GM19468 (cell line): ENCODE data around the gene BRF1.
"Not testable (repeated sequence)": the region's sequence is repeated elsewhere in the genome, so short reads cannot be mapped to it uniquely, and the experiment has no call there.

ENCODE experiments used
- ATAC-seq: cut with Tn5 transposase; IDR thresholded peaks from one replicate; pipeline ENCODE4 v1.9.1; 2021; ENCODE audit warnings: mild to moderate bottlenecking, moderate library complexity, moderate number of reproducible peaks; ENCODE audit not compliant: unreplicated experiment; ENCODE audit errors: extremely low read depth

BRF1 gene

GRCh38 chr14:105316968-105317510 is 16.2 kb upstream of the BRF1 start:
- ATAC-seq, result no peak

GRCh38 chr14:105316577-105316941 is 15.8 kb upstream of the BRF1 start:
- ATAC-seq, result no peak

GRCh38 chr14:105315941-105316576 is 15.3 kb upstream of the BRF1 start:
- no peak for ATAC-seq

GRCh38 chr14:105315211-105315721 is 14.5 kb upstream of the BRF1 start:
- ATAC-seq, result no peak

GRCh38 chr14:105314287-105315200 is 13.7 kb upstream of the BRF1 start, which contains the start of gene PACS2:
TSS of gene PACS2 (plus strand) at chr14:105314748. CDS start at chr14:105314919, 171 bp downstream.
- peak; percentile 36 for ATAC-seq

GRCh38 chr14:105313381-105314286 is 12.8 kb upstream of the BRF1 start:
- ATAC-seq, result no peak

- ATAC-seq, result no peak
These were observed 12.2 kb upstream of the BRF1 start for GRCh38 chr14:105312973-105313372.

- ATAC-seq, result no peak
These were observed 11.0 kb upstream of the BRF1 start for GRCh38 chr14:105311838-105312237.

- no peak for ATAC-seq
These were observed 8.6 kb upstream of the BRF1 start for GRCh38 chr14:105309371-105309770.

- no peak for ATAC-seq
These were observed 6.4 kb upstream of the BRF1 start for GRCh38 chr14:105307052-105307727.

GRCh38 chr14:105305791-105306190 is 5.0 kb upstream of the BRF1 start:
- ATAC-seq, result no peak

- ATAC-seq, result no peak
These were observed 4.5 kb upstream of the BRF1 start for GRCh38 chr14:105305345-105305744.

- no peak for ATAC-seq
These were observed 3.8 kb upstream of the BRF1 start for GRCh38 chr14:105304565-105304964.

- ATAC-seq, result no peak
These were observed 3.1 kb upstream of the BRF1 start for GRCh38 chr14:105303949-105304348.

GRCh38 chr14:105301915-105302249 is 1.1 kb upstream of the BRF1 start:
- ATAC-seq, result not testable (repeated sequence)

GRCh38 chr14:105301103-105301914 is 508 bp upstream of the BRF1 start:
- peak; percentile 30 for ATAC-seq

GRCh38 chr14:105299654-105300541 is 903 bp downstream of the BRF1 start:
- no peak for ATAC-seq

- ATAC-seq, result not testable (repeated sequence)
These were observed 3.5 kb downstream of the BRF1 start for GRCh38 chr14:105297311-105297710.
